Right lobe of liver (tissue), 4 donors: ENCODE results near the gene RBM47.

Experiments
- POLR2A ChIP-seq: fragments of 450-650 bp; IDR thresholded peaks from one replicate; pipeline ENCODE4 v1.6.1; 2017; ENCODE audit warnings: antibody characterized with exemption, mild to moderate bottlenecking
- TF ChIP-seq, protein P1 (sequence below), 4 donors: fragments of 200-600 bp in 3 of 4; fragments of 450-650 bp in 1 of 4; IDR thresholded peaks; one replicate each; pipeline versions ENCODE4 v1.5.1 to v1.8.0; 2016 to 2022; ENCODE audit warnings: antibody characterized with exemption in 4 of 4, mild to moderate bottlenecking in 2 of 4
- donor health status: DM: no; HTN: no; CAD: no.
- donor health status: DM: no; HTN: no; CAD: no.
- donor health status: DM: no; HTN: yes; CAD: no.

DNA sequence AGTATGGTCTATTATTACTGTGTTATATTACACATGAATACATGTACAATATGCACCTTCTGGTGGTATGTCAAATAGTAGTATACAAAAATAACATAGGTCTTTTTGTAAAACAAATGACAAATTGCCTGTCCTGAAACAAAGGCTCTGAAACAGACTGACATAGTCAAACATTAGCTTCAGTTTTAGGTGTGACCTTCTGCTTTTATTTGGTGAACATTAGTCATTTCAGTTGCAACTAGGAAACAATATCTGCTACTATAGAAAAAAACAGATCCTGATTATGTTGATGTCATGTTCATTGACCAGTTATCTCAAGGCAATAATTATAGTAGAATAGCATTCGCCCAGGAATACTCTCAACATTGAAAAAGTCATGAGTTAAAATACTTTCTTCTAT, 171.6 kb downstream of the RBM47 start:
- TF ChIP-seq, protein P1, sequence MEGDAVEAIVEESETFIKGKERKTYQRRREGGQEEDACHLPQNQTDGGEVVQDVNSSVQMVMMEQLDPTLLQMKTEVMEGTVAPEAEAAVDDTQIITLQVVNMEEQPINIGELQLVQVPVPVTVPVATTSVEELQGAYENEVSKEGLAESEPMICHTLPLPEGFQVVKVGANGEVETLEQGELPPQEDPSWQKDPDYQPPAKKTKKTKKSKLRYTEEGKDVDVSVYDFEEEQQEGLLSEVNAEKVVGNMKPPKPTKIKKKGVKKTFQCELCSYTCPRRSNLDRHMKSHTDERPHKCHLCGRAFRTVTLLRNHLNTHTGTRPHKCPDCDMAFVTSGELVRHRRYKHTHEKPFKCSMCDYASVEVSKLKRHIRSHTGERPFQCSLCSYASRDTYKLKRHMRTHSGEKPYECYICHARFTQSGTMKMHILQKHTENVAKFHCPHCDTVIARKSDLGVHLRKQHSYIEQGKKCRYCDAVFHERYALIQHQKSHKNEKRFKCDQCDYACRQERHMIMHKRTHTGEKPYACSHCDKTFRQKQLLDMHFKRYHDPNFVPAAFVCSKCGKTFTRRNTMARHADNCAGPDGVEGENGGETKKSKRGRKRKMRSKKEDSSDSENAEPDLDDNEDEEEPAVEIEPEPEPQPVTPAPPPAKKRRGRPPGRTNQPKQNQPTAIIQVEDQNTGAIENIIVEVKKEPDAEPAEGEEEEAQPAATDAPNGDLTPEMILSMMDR (IDR thresholded peaks at IDR 0.05), result no peak
- no peak for TF ChIP-seq POLR2A
